SK-N-SH (cell line): ENCODE data around the gene SHF. TPM values are rescaled to one million over a fixed set of nuclear protein-coding genes. Genes with fewer than 3 reads are reported as not detected.

Source experiments
- CTCF ChIA-PET: fragments of 300-600, 350-600 bp; formaldehyde crosslinking; extraction: SDS; loops from one replicate; lab custom pipeline; 2021; lab: Yijun Ruan, JAX
- POLR2A ChIA-PET: fragments of 350-600 bp; sonication (Branson Sonifier 250); formaldehyde crosslinking; extraction: SDS; loops from one replicate; lab custom pipeline; 2020; ENCODE audit warnings: antibody characterized with exemption, inconsistent platforms; lab: Yijun Ruan, JAX
- DNase-seq: peaks from one replicate; pipeline ENCODE4 v3.0.0; 2012
- H2AFZ ChIP-seq: fragments of 200-600 bp; sonication (generic); 2 replicates; pipeline ENCODE4 v1.8.1; 2016; ENCODE audit warnings: antibody characterized with exemption, mild to moderate bottlenecking, low read depth
- H3F3A ChIP-seq: fragments of 200-600 bp; sonication (generic); replicated peaks from 2 replicates; pipeline ENCODE3; 2016; ENCODE audit warnings: antibody characterized with exemption, mild to moderate bottlenecking; ENCODE audit not compliant: insufficient read depth
- H3K27ac ChIP-seq, 2 experiments: fragments of 200-500 bp in 1 of 2; fragments of 200-600 bp in 1 of 2; sonication (Bioruptor generic) in 1 of 2; sonication (generic), shearing (Covaris generic) in 1 of 2; 2 replicates each; pipeline versions ENCODE4 v1.5.1 to v1.6.1; 2014 to 2016; ENCODE audit warnings: low read depth in 2 of 2, inconsistent platforms in 1 of 2, low read length in 1 of 2, mild to moderate bottlenecking in 1 of 2, mixed read lengths in 1 of 2
- H3K27me3 ChIP-seq: fragments of 200-600 bp; sonication (generic), shearing (Covaris generic); 2 replicates; pipeline ENCODE4 v1.6.1; 2016; ENCODE audit warnings: mixed run types; ENCODE audit not compliant: insufficient read depth
- H3K36me3 ChIP-seq, 2 experiments: fragments of 200-500 bp in 1 of 2; fragments of 200-600 bp in 1 of 2; sonication (Bioruptor generic) in 1 of 2; sonication (generic) in 1 of 2; replicated peaks in 1 of 2; 2 replicates each; pipeline versions ENCODE3 to v1.5.1; 2014 to 2016; ENCODE audit warnings: low read length in 1 of 2, mild to moderate bottlenecking in 1 of 2; ENCODE audit not compliant: insufficient read depth in 2 of 2, control insufficient read depth in 1 of 2
- H3K4me1 ChIP-seq, 2 experiments: fragments of 200-500 bp in 1 of 2; fragments of 200-600 bp in 1 of 2; sonication (Bioruptor generic) in 1 of 2; sonication (generic), shearing (Covaris generic) in 1 of 2; 2 replicates each; pipeline versions ENCODE4 v1.5.1 to v1.6.1; 2014 to 2016; ENCODE audit warnings: low read depth in 1 of 2, low read length in 1 of 2, mixed run types in 1 of 2; ENCODE audit not compliant: insufficient read depth in 2 of 2, control insufficient read depth in 1 of 2
- H3K4me2 ChIP-seq: fragments of 200-600 bp; sonication (generic), shearing (Covaris generic); 2 replicates; pipeline ENCODE4 v1.6.1; 2017; ENCODE audit warnings: mixed run types
- H3K4me3 ChIP-seq, 2 experiments: fragments of 200-500 bp in 1 of 2; fragments of 200-600 bp in 1 of 2; sonication (Bioruptor generic) in 1 of 2; sonication (generic), shearing (Covaris generic) in 1 of 2; 2 replicates each; pipeline versions ENCODE4 v1.5.1 to v1.8.1; 2014 to 2016; ENCODE audit warnings: low read depth in 2 of 2, inconsistent platforms in 1 of 2, low read length in 1 of 2, mild to moderate bottlenecking in 1 of 2, mixed read lengths in 1 of 2, moderate library complexity in 1 of 2
- H3K79me2 ChIP-seq: fragments of 200-600 bp; sonication (generic); 2 replicates; pipeline ENCODE4 v1.8.1; 2017; ENCODE audit warnings: mild to moderate bottlenecking; ENCODE audit not compliant: insufficient read depth
- H3K9ac ChIP-seq: fragments of 200-600 bp; sonication (generic); 2 replicates; pipeline ENCODE4 v1.6.1; 2017; ENCODE audit warnings: mixed run types
- H3K9me2 ChIP-seq: fragments of 200-600 bp; sonication (generic); 2 replicates; pipeline ENCODE4 v1.6.1; 2017; ENCODE audit warnings: mixed run types
- H3K9me3 ChIP-seq: fragments of 200-600 bp; sonication (generic); 2 replicates; pipeline ENCODE4 v1.6.1; 2017; ENCODE audit warnings: mixed run types, mild to moderate bottlenecking, moderate library complexity
- H4K20me1 ChIP-seq: fragments of 200-600 bp; sonication (generic); 2 replicates; pipeline ENCODE4 v1.6.1; 2017; ENCODE audit warnings: mild to moderate bottlenecking, mixed run types; ENCODE audit not compliant: insufficient read depth
- CHD2 ChIP-seq: fragments of 150-350 bp; IDR thresholded peaks from 2 replicates; pipeline ENCODE4 v1.6.1; 2018; ENCODE audit warnings: low read length; ENCODE audit not compliant: partially characterized antibody
- ELF1 ChIP-seq: IDR thresholded peaks from 2 replicates; pipeline ENCODE4 v1.4.0; 2012
- EP300 ChIP-seq, 2 experiments: IDR thresholded peaks; 2 replicates each; pipeline versions ENCODE4 v1.4.0 to v1.6.1; 2012; ENCODE audit warnings: borderline replicate concordance in 1 of 2, low read depth in 1 of 2, low read length in 1 of 2
- EZH2phosphoT487 ChIP-seq: fragments of 200-600 bp; sonication (generic); IDR thresholded peaks from 2 replicates; pipeline ENCODE4 v1.6.1; 2017; ENCODE audit warnings: low read depth, mixed run types, mild to moderate bottlenecking, antibody characterized with exemption, moderate library complexity, borderline replicate concordance
- FOXM1 ChIP-seq: IDR thresholded peaks from 2 replicates; pipeline ENCODE4 v1.4.0; 2012; ENCODE audit warnings: low read depth, mild to moderate bottlenecking
- JUND ChIP-seq: IDR thresholded peaks from 2 replicates; pipeline ENCODE4 v1.4.0; 2012
- MXI1 ChIP-seq: IDR thresholded peaks from 2 replicates; pipeline ENCODE4 v1.6.1; 2012; ENCODE audit warnings: mild to moderate bottlenecking, low read depth, low read length, improper control_type of control experiment
- NFIC ChIP-seq: IDR thresholded peaks from 2 replicates; pipeline ENCODE4 v1.4.0; 2012; ENCODE audit warnings: borderline replicate concordance
- NRF1 ChIP-seq: IDR thresholded peaks from 2 replicates; pipeline ENCODE4 v1.6.1; 2012; ENCODE audit warnings: low read depth, mild to moderate bottlenecking, low read length
- RCOR1 ChIP-seq: fragments of 150-350 bp; IDR thresholded peaks from 2 replicates; pipeline ENCODE4 v1.6.1; 2017; ENCODE audit warnings: antibody characterized with exemption, low read length
- RFX5 ChIP-seq: IDR thresholded peaks from 2 replicates; pipeline ENCODE4 v1.6.1; 2012; ENCODE audit warnings: mild to moderate bottlenecking, improper control_type of control experiment, low read length
- TCF12 ChIP-seq: IDR thresholded peaks from 2 replicates; pipeline ENCODE4 v1.4.0; 2012
- TEAD4 ChIP-seq: IDR thresholded peaks from 2 replicates; pipeline ENCODE4 v1.4.0; 2012; ENCODE audit warnings: mild to moderate bottlenecking, borderline replicate concordance; ENCODE audit not compliant: insufficient read depth
- YY1 ChIP-seq: IDR thresholded peaks from 2 replicates; pipeline ENCODE4 v1.4.0; 2012; ENCODE audit warnings: low read depth, mild to moderate bottlenecking
- WGBS: methylation state at CpG from one replicate; pipeline ENCODE4 v1.1.6; 2017; ENCODE audit warnings: low lambda C conversion rate; 5-methylcytosine and 5-hydroxymethylcytosine counted together
- polyA plus RNA-seq, 3 experiments: library from polyadenylated mRNA; depleted of rRNA; stranded (reverse); fragments of >200 nt; gene quantifications; 2 replicates each; pipeline ENCODE4 v1.2.3, GENCODE V29; 2012
- TF ChIP-seq, protein P1 (sequence below): fragments of 150-350 bp; IDR thresholded peaks from 2 replicates; pipeline ENCODE4 v1.6.1; 2017; ENCODE audit warnings: antibody characterized with exemption, low read length, low read depth, borderline replicate concordance
- TF ChIP-seq, protein P2 (sequence below): fragments of 150-350 bp; IDR thresholded peaks from 2 replicates; pipeline ENCODE4 v1.6.1; 2016; ENCODE audit warnings: mild to moderate bottlenecking, low read depth, low read length
- TF ChIP-seq, protein P3 (sequence below): IDR thresholded peaks from 2 replicates; pipeline ENCODE4; 2012
- TF ChIP-seq, protein P4 (sequence below): IDR thresholded peaks from 2 replicates; pipeline ENCODE4 v1.4.0; 2012; ENCODE audit warnings: low read depth, borderline replicate concordance

Gene SHF
- polyA plus RNA-seq, 1 of the 3 experiments (the other 2 are of a cell fraction), result 5.5 TPM

DNA sequence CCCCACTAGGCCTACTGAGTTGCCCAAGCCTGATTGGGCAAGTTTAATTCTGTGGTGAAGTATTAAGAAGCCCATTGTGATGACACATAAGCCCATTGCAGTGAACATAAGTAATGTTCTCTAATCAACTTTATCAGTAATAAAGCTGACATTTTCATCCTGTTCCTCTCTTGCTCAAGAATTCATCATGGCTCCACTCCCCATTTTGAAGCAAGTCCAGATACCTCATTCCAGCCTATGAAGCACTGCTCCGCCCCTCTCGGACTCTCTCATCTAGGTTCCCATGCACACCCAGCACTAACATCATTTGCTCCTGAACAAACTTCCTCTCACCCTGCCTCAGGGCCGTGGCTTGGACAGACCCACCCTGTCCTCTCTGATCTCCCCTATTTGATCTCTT is 10.5 kb downstream of the SHF start (continued):
- TF ChIP-seq, protein P1, sequence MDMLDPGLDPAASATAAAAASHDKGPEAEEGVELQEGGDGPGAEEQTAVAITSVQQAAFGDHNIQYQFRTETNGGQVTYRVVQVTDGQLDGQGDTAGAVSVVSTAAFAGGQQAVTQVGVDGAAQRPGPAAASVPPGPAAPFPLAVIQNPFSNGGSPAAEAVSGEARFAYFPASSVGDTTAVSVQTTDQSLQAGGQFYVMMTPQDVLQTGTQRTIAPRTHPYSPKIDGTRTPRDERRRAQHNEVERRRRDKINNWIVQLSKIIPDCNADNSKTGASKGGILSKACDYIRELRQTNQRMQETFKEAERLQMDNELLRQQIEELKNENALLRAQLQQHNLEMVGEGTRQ, result no peak
- TF ChIP-seq NFIC, result no peak
- TF ChIP-seq, protein P2, sequence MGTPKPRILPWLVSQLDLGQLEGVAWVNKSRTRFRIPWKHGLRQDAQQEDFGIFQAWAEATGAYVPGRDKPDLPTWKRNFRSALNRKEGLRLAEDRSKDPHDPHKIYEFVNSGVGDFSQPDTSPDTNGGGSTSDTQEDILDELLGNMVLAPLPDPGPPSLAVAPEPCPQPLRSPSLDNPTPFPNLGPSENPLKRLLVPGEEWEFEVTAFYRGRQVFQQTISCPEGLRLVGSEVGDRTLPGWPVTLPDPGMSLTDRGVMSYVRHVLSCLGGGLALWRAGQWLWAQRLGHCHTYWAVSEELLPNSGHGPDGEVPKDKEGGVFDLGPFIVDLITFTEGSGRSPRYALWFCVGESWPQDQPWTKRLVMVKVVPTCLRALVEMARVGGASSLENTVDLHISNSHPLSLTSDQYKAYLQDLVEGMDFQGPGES, result no peak
- no peak for TF ChIP-seq RFX5
- no peak for TF ChIP-seq FOXM1
- no peak for TF ChIP-seq YY1
- TF ChIP-seq, protein P3, sequence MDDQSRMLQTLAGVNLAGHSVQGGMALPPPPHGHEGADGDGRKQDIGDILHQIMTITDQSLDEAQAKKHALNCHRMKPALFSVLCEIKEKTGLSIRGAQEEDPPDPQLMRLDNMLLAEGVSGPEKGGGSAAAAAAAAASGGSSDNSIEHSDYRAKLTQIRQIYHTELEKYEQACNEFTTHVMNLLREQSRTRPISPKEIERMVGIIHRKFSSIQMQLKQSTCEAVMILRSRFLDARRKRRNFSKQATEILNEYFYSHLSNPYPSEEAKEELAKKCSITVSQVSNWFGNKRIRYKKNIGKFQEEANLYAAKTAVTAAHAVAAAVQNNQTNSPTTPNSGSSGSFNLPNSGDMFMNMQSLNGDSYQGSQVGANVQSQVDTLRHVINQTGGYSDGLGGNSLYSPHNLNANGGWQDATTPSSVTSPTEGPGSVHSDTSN, result no peak
- TF ChIP-seq TCF12, result no peak

DNA sequence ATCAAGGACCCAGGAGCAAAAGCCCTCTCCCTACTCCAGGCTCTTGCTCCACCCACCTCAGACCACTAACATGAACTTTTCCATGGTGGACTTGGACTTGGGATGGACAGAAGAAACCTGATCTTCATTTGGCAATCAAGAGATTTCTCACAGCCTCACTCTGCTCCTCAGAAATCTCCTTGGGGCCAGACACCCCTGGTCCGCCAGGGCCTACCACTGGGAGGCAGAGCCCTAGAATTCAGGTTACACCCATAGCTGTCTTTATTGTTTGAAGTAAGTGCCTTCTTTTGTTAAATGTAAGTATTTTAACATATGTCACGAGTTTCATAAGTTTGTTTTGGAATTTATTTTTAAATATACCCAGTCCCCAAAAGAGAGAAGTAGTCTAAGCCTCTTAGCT is 13.2 kb downstream of the SHF start:
- Histone ChIP-seq H3K4me1 (peaks cover 0 to 38% of the 10 kb centered on the region in 2 experiments; a peak in 2 of 4 replicates), H3K9me3 (no peaks in the 10 kb centered on the region), H3K9ac (no peak overlapping the region), H3K36me3 (peaks cover 0 to 6% of the 10 kb centered on the region in 2 experiments), H3K4me2 (no peak overlapping the region), H4K20me1 (no peaks in the 10 kb centered on the region), H2AFZ (no peak overlapping the region), H3K4me3 (no peak overlapping the region), H3K79me2 (no peaks in the 10 kb centered on the region), H3K9me2 (no peaks in the 10 kb centered on the region), H3K27me3 (no peaks in the 10 kb centered on the region), H3K27ac (no peak overlapping the region), H3F3A (no peaks in the 10 kb centered on the region)
- WGBS, result 88% methylated on average over 2 of the region's 2 CpGs
- TF ChIP-seq ELF1 (no peak), NRF1 (no peak), JUND (no peak), EZH2phosphoT487 (no peak), MXI1 (no peak), TEAD4 (no peak), RFX5 (no peak), YY1 (no peak), NFIC (no peak), RCOR1 (no peak), CHD2 (no peak), EP300 (IDR thresholded peaks at IDR 0.05; ENCODE audit: borderline replicate concordance in 1 of 2, low read depth in 1 of 2, low read length in 1 of 2) (no peak)
- TF ChIP-seq, protein P1, result no peak
- TF ChIP-seq, protein P4, sequence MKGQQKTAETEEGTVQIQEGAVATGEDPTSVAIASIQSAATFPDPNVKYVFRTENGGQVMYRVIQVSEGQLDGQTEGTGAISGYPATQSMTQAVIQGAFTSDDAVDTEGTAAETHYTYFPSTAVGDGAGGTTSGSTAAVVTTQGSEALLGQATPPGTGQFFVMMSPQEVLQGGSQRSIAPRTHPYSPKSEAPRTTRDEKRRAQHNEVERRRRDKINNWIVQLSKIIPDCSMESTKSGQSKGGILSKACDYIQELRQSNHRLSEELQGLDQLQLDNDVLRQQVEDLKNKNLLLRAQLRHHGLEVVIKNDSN, result no peak
- TF ChIP-seq, protein P3, result no peak
- CTCF ChIA-PET, result interaction anchor here (2.3 kb wide), 1 partner anchor 12 kb away, joined by 8 read pairs; no protein-coding TSS in a partner anchor
- POLR2A ChIA-PET, result interaction anchor here (1.1 to 2.1 kb wide), 2 partner anchors 10 to 13 kb away, joined by 4 to 6 read pairs; partner anchors contain the start of gene SHF
- no peak for DNase-seq
